Activated naive CD8-positive, alpha-beta T cell (primary cell): ENCODE measurements around the gene CCIN.
"Not testable (repeated sequence)": the region's sequence is repeated elsewhere in the genome, so short reads cannot be mapped to it uniquely, and the experiment has no call there.

Source experiments
- H3K27ac Mint-ChIP-seq: one replicate; pipeline ENCODE4 v1.8.0; 2021; ENCODE audit warnings: mixed read lengths
- H3K27me3 Mint-ChIP-seq: one replicate; pipeline ENCODE4 v1.8.0; 2021; ENCODE audit warnings: mixed read lengths
- H3K36me3 Mint-ChIP-seq: one replicate; pipeline ENCODE4 v1.8.0; 2021; ENCODE audit warnings: mixed read lengths
- H3K4me1 Mint-ChIP-seq: one replicate; pipeline ENCODE4 v1.8.0; 2021; ENCODE audit warnings: low read depth, mixed read lengths
- H3K4me3 Mint-ChIP-seq: one replicate; pipeline ENCODE4 v1.8.0; 2021; ENCODE audit warnings: mild to moderate bottlenecking, mixed read lengths
- H3K9me3 Mint-ChIP-seq: one replicate; pipeline ENCODE4 v1.8.0; 2021; ENCODE audit warnings: low read depth, mixed read lengths

The CCIN gene

GRCh38 chr9:36177571-36177970, 8.4 kb downstream of the CCIN start:
- Mint-ChIP-seq H3K27ac (no peak overlapping the region), H3K9me3 (no peaks in the 10 kb centered on the region), H3K4me3 (no peak overlapping the region), H3K4me1 (no peaks in the 10 kb centered on the region), H3K27me3 (no peaks in the 10 kb centered on the region), H3K36me3 (no peaks in the 10 kb centered on the region)

GRCh38 chr9:36180243-36180642, 11.1 kb downstream of the CCIN start:
- H3K9me3 Mint-ChIP-seq, H3K36me3 Mint-ChIP-seq, H3K4me3 Mint-ChIP-seq, H3K27ac Mint-ChIP-seq, H3K27me3 Mint-ChIP-seq, H3K4me1 Mint-ChIP-seq: not testable (repeated sequence)

- no peaks in the 10 kb centered on the region for H3K27me3 Mint-ChIP-seq
- no peak overlapping the region for H3K4me3 Mint-ChIP-seq
- no peaks in the 10 kb centered on the region for H3K9me3 Mint-ChIP-seq
- no peak overlapping the region for H3K27ac Mint-ChIP-seq
- H3K4me1 Mint-ChIP-seq = peaks cover 12% of the 10 kb centered on the region
- H3K36me3 Mint-ChIP-seq = no peaks in the 10 kb centered on the region
These were observed 18.2 kb downstream of the CCIN start for GRCh38 chr9:36187414-36187813.

- Mint-ChIP-seq H3K36me3 (peaks cover 4% of the 10 kb centered on the region), H3K27ac (no peak overlapping the region), H3K27me3 (no peaks in the 10 kb centered on the region), H3K9me3 (no peaks in the 10 kb centered on the region), H3K4me3 (no peak overlapping the region), H3K4me1 (peaks cover 20% of the 10 kb centered on the region)
These were observed 19.0 kb downstream of the CCIN start for GRCh38 chr9:36188212-36188611.

GRCh38 chr9:36189976-36190375, 20.8 kb downstream of the CCIN start:
- Mint-ChIP-seq H3K27ac (no peak overlapping the region), H3K4me1 (peaks cover 37% of the 10 kb centered on the region), H3K4me3 (peak overlapping the region; percentile 99), H3K9me3 (no peaks in the 10 kb centered on the region), H3K36me3 (peaks cover 7% of the 10 kb centered on the region), H3K27me3 (no peaks in the 10 kb centered on the region)

GRCh38 chr9:36190388-36191289, 21.5 kb downstream of the CCIN start, which contains the start of gene CLTA:
TSS of gene CLTA (plus strand) at chr9:36190921. CDS start at chr9:36191057, 136 bp downstream.
- Mint-ChIP-seq H3K4me3 (peak within 1 kb of the TSS; percentile 99), H3K36me3 (peaks cover 7% of the 10 kb centered on the region), H3K9me3 (no peaks in the 10 kb centered on the region), H3K27me3 (no peaks in the 10 kb centered on the region), H3K4me1 (peaks cover 41% of the 10 kb centered on the region), H3K27ac (peak within 1 kb of the TSS; percentile 91)

- peak overlapping the region; percentile 99 for H3K4me3 Mint-ChIP-seq
- peaks cover 7% of the 10 kb centered on the region for H3K36me3 Mint-ChIP-seq
- H3K27me3 Mint-ChIP-seq = no peaks in the 10 kb centered on the region
- H3K9me3 Mint-ChIP-seq = no peaks in the 10 kb centered on the region
- peak overlapping the region; percentile 91 for H3K27ac Mint-ChIP-seq
- peaks cover 41% of the 10 kb centered on the region for H3K4me1 Mint-ChIP-seq
These were observed 22.1 kb downstream of the CCIN start for GRCh38 chr9:36191290-36191645.

GRCh38 chr9:36191686-36192085, 22.5 kb downstream of the CCIN start:
- Mint-ChIP-seq H3K36me3 (peaks cover 7% of the 10 kb centered on the region), H3K4me1 (peaks cover 44% of the 10 kb centered on the region), H3K9me3 (no peaks in the 10 kb centered on the region), H3K27me3 (no peaks in the 10 kb centered on the region), H3K27ac (peak overlapping the region; percentile 91), H3K4me3 (peak overlapping the region; percentile 99)

GRCh38 chr9:36192196-36192595, 23.0 kb downstream of the CCIN start:
- Mint-ChIP-seq H3K4me1 (peaks cover 46% of the 10 kb centered on the region), H3K9me3 (no peaks in the 10 kb centered on the region), H3K36me3 (peaks cover 7% of the 10 kb centered on the region), H3K27me3 (no peaks in the 10 kb centered on the region), H3K4me3 (peak overlapping the region; percentile 99), H3K27ac (peak overlapping the region; percentile 91)

- no peaks in the 10 kb centered on the region for H3K27me3 Mint-ChIP-seq
- H3K36me3 Mint-ChIP-seq = peaks cover 10% of the 10 kb centered on the region
- no peaks in the 10 kb centered on the region for H3K9me3 Mint-ChIP-seq
- H3K4me3 Mint-ChIP-seq = peak overlapping the region; percentile 99
- no peak overlapping the region for H3K27ac Mint-ChIP-seq
- H3K4me1 Mint-ChIP-seq = peaks cover 50% of the 10 kb centered on the region
These were observed 23.8 kb downstream of the CCIN start for GRCh38 chr9:36193023-36193422.

- peaks cover 50% of the 10 kb centered on the region for H3K4me1 Mint-ChIP-seq
- H3K27ac Mint-ChIP-seq = peak overlapping the region; percentile 13
- peak overlapping the region; percentile 99 for H3K4me3 Mint-ChIP-seq
- H3K9me3 Mint-ChIP-seq = no peaks in the 10 kb centered on the region
- H3K36me3 Mint-ChIP-seq = peaks cover 10% of the 10 kb centered on the region
- no peaks in the 10 kb centered on the region for H3K27me3 Mint-ChIP-seq
These were observed 25.3 kb downstream of the CCIN start for GRCh38 chr9:36194326-36195000.

- Mint-ChIP-seq H3K27me3 (no peaks in the 10 kb centered on the region), H3K27ac (peak overlapping the region; percentile 34), H3K4me3 (no peak overlapping the region), H3K9me3 (no peaks in the 10 kb centered on the region), H3K4me1 (peaks cover 38% of the 10 kb centered on the region), H3K36me3 (peaks cover 3% of the 10 kb centered on the region)
These were observed 35.8 kb downstream of the CCIN start for GRCh38 chr9:36204906-36205547.

- Mint-ChIP-seq H3K4me3 (no peak overlapping the region), H3K9me3 (no peaks in the 10 kb centered on the region), H3K27ac (peak overlapping the region; percentile 52), H3K36me3 (peaks cover 3% of the 10 kb centered on the region), H3K4me1 (peaks cover 46% of the 10 kb centered on the region), H3K27me3 (no peaks in the 10 kb centered on the region)
These were observed 37.8 kb downstream of the CCIN start for GRCh38 chr9:36207016-36207415.

- H3K4me1 Mint-ChIP-seq = peaks cover 44% of the 10 kb centered on the region
- no peaks in the 10 kb centered on the region for H3K9me3 Mint-ChIP-seq
- H3K27ac Mint-ChIP-seq = peak overlapping the region; percentile 86
- peaks cover 3% of the 10 kb centered on the region for H3K36me3 Mint-ChIP-seq
- H3K27me3 Mint-ChIP-seq = no peaks in the 10 kb centered on the region
- peak overlapping the region; percentile 17 for H3K4me3 Mint-ChIP-seq
These were observed 38.4 kb downstream of the CCIN start for GRCh38 chr9:36207546-36208012.
